Activated naive CD4-positive, alpha-beta T cell treated with anti-CD3 and anti-CD28 coated beads, Interleukin-2, amount 10 ng/mL, durations not matched to agents 7 days and 5 days (primary cell): Measurements from ENCODE around the gene MYO1G.

Experiments
- CTCF ChIA-PET: fragments of 350-600 bp; sonication (Branson Sonifier 250); formaldehyde crosslinking; loops from one replicate; lab custom pipeline; 2021; ENCODE audit warnings: antibody characterized with exemption; lab: Charles Lee
- DNase-seq: peaks from one replicate; pipeline ENCODE4 v3.0.0-alpha.2; 2020
- H3K27ac Mint-ChIP-seq: one replicate; pipeline ENCODE4 v1.8.0; 2021; ENCODE audit warnings: mild to moderate bottlenecking, moderate library complexity, mixed read lengths
- H3K27me3 Mint-ChIP-seq: one replicate; pipeline ENCODE4 v1.8.0; 2021; ENCODE audit warnings: mild to moderate bottlenecking, mixed read lengths
- H3K36me3 Mint-ChIP-seq: one replicate; pipeline ENCODE4 v1.8.0; 2021; ENCODE audit warnings: mixed read lengths
- H3K4me1 Mint-ChIP-seq: one replicate; pipeline ENCODE4 v1.8.0; 2021; ENCODE audit warnings: mixed read lengths
- H3K4me3 Mint-ChIP-seq: one replicate; pipeline ENCODE4 v1.8.0; 2021; ENCODE audit warnings: mild to moderate bottlenecking, moderate library complexity, mixed read lengths
- H3K9me3 Mint-ChIP-seq: one replicate; pipeline ENCODE4 v1.8.0; 2021; ENCODE audit warnings: mixed read lengths

MYO1G gene

GRCh38 chr7:44972562-44972961, 6.3 kb downstream of the MYO1G start:
- Mint-ChIP-seq H3K36me3 (peaks cover 74% of the 10 kb centered on the region), H3K4me3 (no peak overlapping the region), H3K4me1 (peaks cover 56% of the 10 kb centered on the region), H3K27ac (no peak overlapping the region), H3K27me3 (no peaks in the 10 kb centered on the region), H3K9me3 (no peaks in the 10 kb centered on the region)
- CTCF ChIA-PET = interaction anchor here (0.7 to 4.7 kb wide), 15 partner anchors 11 to 163 kb away, joined by 3 to 102 read pairs (median 10); partner anchors contain the start of genes CCM2 and TBRG4
- no peak for DNase-seq

GRCh38 chr7:44971902-44972441, 6.8 kb downstream of the MYO1G start:
- peaks cover 75% of the 10 kb centered on the region for H3K36me3 Mint-ChIP-seq
- H3K27me3 Mint-ChIP-seq = no peaks in the 10 kb centered on the region
- H3K27ac Mint-ChIP-seq = no peak overlapping the region
- H3K9me3 Mint-ChIP-seq = no peaks in the 10 kb centered on the region
- DNase-seq = peak; percentile 7
- CTCF ChIA-PET = interaction anchor here (0.7 to 4.7 kb wide), 10 partner anchors 11 to 163 kb away, joined by 3 to 102 read pairs (median 18); no protein-coding TSS in a partner anchor
- H3K4me1 Mint-ChIP-seq = peaks cover 54% of the 10 kb centered on the region
- no peak overlapping the region for H3K4me3 Mint-ChIP-seq

GRCh38 chr7:44971188-44971901, 7.5 kb downstream of the MYO1G start:
- peaks cover 73% of the 10 kb centered on the region for H3K36me3 Mint-ChIP-seq
- no peaks in the 10 kb centered on the region for H3K9me3 Mint-ChIP-seq
- peaks cover 48% of the 10 kb centered on the region for H3K4me1 Mint-ChIP-seq
- CTCF ChIA-PET = interaction anchor here (3.5 to 4.6 kb wide), 2 partner anchors 57 to 164 kb away, joined by 35 to 102 read pairs; no protein-coding TSS in a partner anchor
- no peak overlapping the region for H3K4me3 Mint-ChIP-seq
- DNase-seq = no peak
- no peak overlapping the region for H3K27ac Mint-ChIP-seq
- no peaks in the 10 kb centered on the region for H3K27me3 Mint-ChIP-seq

- peaks cover 71% of the 10 kb centered on the region for H3K36me3 Mint-ChIP-seq
- CTCF ChIA-PET = interaction anchor here (4.6 kb wide), 1 partner anchor 165 kb away, joined by 102 read pairs; no protein-coding TSS in a partner anchor
- no peaks in the 10 kb centered on the region for H3K27me3 Mint-ChIP-seq
- H3K9me3 Mint-ChIP-seq = no peaks in the 10 kb centered on the region
- H3K4me3 Mint-ChIP-seq = no peak overlapping the region
- H3K27ac Mint-ChIP-seq = no peak overlapping the region
- DNase-seq = peak; percentile 21
- peaks cover 40% of the 10 kb centered on the region for H3K4me1 Mint-ChIP-seq
These were observed 8.2 kb downstream of the MYO1G start for GRCh38 chr7:44970523-44971051.

- CTCF ChIA-PET = no interaction called here
- H3K9me3 Mint-ChIP-seq = no peaks in the 10 kb centered on the region
- DNase-seq = peak; percentile 19
- H3K36me3 Mint-ChIP-seq = peaks cover 71% of the 10 kb centered on the region
- no peak overlapping the region for H3K4me3 Mint-ChIP-seq
- no peaks in the 10 kb centered on the region for H3K27me3 Mint-ChIP-seq
- H3K27ac Mint-ChIP-seq = peak overlapping the region; percentile 45
- peaks cover 34% of the 10 kb centered on the region for H3K4me1 Mint-ChIP-seq
These were observed 8.9 kb downstream of the MYO1G start for GRCh38 chr7:44969701-44970522.

GRCh38 chr7:44969049-44969700, 9.6 kb downstream of the MYO1G start:
- H3K4me1 Mint-ChIP-seq = peaks cover 27% of the 10 kb centered on the region
- no peak overlapping the region for H3K4me3 Mint-ChIP-seq
- peaks cover 70% of the 10 kb centered on the region for H3K36me3 Mint-ChIP-seq
- CTCF ChIA-PET = no interaction called here
- no peaks in the 10 kb centered on the region for H3K27me3 Mint-ChIP-seq
- no peaks in the 10 kb centered on the region for H3K9me3 Mint-ChIP-seq
- DNase-seq = peak; percentile 17
- peak overlapping the region; percentile 19 for H3K27ac Mint-ChIP-seq

- CTCF ChIA-PET = no interaction called here
- peak; percentile 17 for DNase-seq
- Mint-ChIP-seq H3K9me3 (no peaks in the 10 kb centered on the region), H3K27me3 (no peaks in the 10 kb centered on the region), H3K27ac (peak overlapping the region; percentile 60), H3K36me3 (peaks cover 69% of the 10 kb centered on the region), H3K4me1 (peaks cover 17% of the 10 kb centered on the region), H3K4me3 (no peak overlapping the region)
These were observed 11.0 kb downstream of the MYO1G start for GRCh38 chr7:44967571-44968446.

GRCh38 chr7:44966731-44967538, 11.9 kb downstream of the MYO1G start:
- H3K27ac Mint-ChIP-seq = peak overlapping the region; percentile 60
- peaks cover 9% of the 10 kb centered on the region for H3K4me1 Mint-ChIP-seq
- CTCF ChIA-PET = no interaction called here
- peaks cover 64% of the 10 kb centered on the region for H3K36me3 Mint-ChIP-seq
- peak; percentile 16 for DNase-seq
- H3K27me3 Mint-ChIP-seq = no peaks in the 10 kb centered on the region
- no peak overlapping the region for H3K4me3 Mint-ChIP-seq
- H3K9me3 Mint-ChIP-seq = no peaks in the 10 kb centered on the region

GRCh38 chr7:44965937-44966730, 12.7 kb downstream of the MYO1G start:
- Mint-ChIP-seq H3K27ac (no peak overlapping the region), H3K27me3 (no peaks in the 10 kb centered on the region), H3K9me3 (no peaks in the 10 kb centered on the region), H3K4me1 (peaks cover 6% of the 10 kb centered on the region), H3K4me3 (no peak overlapping the region), H3K36me3 (peaks cover 59% of the 10 kb centered on the region)
- CTCF ChIA-PET = no interaction called here
- peak; percentile 20 for DNase-seq

- no peak overlapping the region for H3K4me3 Mint-ChIP-seq
- H3K4me1 Mint-ChIP-seq = peaks cover 7% of the 10 kb centered on the region
- peaks cover 57% of the 10 kb centered on the region for H3K36me3 Mint-ChIP-seq
- CTCF ChIA-PET = interaction anchor here (1.8 to 2.0 kb wide), 2 partner anchors 8 to 170 kb away, joined by 7 to 8 read pairs; no protein-coding TSS in a partner anchor
- no peaks in the 10 kb centered on the region for H3K9me3 Mint-ChIP-seq
- H3K27me3 Mint-ChIP-seq = no peaks in the 10 kb centered on the region
- peak; percentile 18 for DNase-seq
- peak overlapping the region; percentile 6 for H3K27ac Mint-ChIP-seq
These were observed 13.3 kb downstream of the MYO1G start for GRCh38 chr7:44965441-44965903.

GRCh38 chr7:44964831-44965440, 13.9 kb downstream of the MYO1G start:
- H3K36me3 Mint-ChIP-seq = peaks cover 56% of the 10 kb centered on the region
- no peak overlapping the region for H3K4me3 Mint-ChIP-seq
- no peaks in the 10 kb centered on the region for H3K27me3 Mint-ChIP-seq
- DNase-seq = peak; percentile 21
- peak overlapping the region; percentile 6 for H3K27ac Mint-ChIP-seq
- CTCF ChIA-PET = interaction anchor here (1.8 to 2.0 kb wide), 2 partner anchors 9 to 170 kb away, joined by 7 to 8 read pairs; no protein-coding TSS in a partner anchor
- H3K9me3 Mint-ChIP-seq = no peaks in the 10 kb centered on the region
- H3K4me1 Mint-ChIP-seq = peaks cover 13% of the 10 kb centered on the region
